HG02610 (cell line): Measurements from ENCODE around the gene BUB3.
"Not testable (repeated sequence)": the region's sequence is repeated elsewhere in the genome, so short reads cannot be mapped to it uniquely, and the experiment has no call there.

Source experiments
- ATAC-seq: cut with Tn5 transposase; IDR thresholded peaks from one replicate; pipeline ENCODE4 v1.9.1; 2021; ENCODE audit warnings: mild to moderate bottlenecking, moderate library complexity; ENCODE audit not compliant: unreplicated experiment

BUB3 gene

GRCh38 chr10:123153486-123154091, 613 bp upstream of the BUB3 start:
- ATAC-seq, result no peak

- peak; percentile 35 for ATAC-seq
Observed at GRCh38 chr10:123154711-123155505, 706 bp downstream of the BUB3 start.

GRCh38 chr10:123156078-123156477, 1.9 kb downstream of the BUB3 start:
- no peak for ATAC-seq

- ATAC-seq, result no peak
Observed at GRCh38 chr10:123157210-123157609, 3.0 kb downstream of the BUB3 start.

- no peak for ATAC-seq
Observed at GRCh38 chr10:123158682-123159081, 4.5 kb downstream of the BUB3 start.

GRCh38 chr10:123160311-123160980, 6.2 kb downstream of the BUB3 start:
- no peak for ATAC-seq

GRCh38 chr10:123164319-123164718, 10.1 kb downstream of the BUB3 start:
- ATAC-seq, result no peak

- no peak for ATAC-seq
Observed at GRCh38 chr10:123165445-123166072, 11.4 kb downstream of the BUB3 start.

GRCh38 chr10:123166618-123167017, 12.4 kb downstream of the BUB3 start:
- ATAC-seq, result no peak

GRCh38 chr10:123170961-123171360, 16.8 kb downstream of the BUB3 start:
- no peak for ATAC-seq

- not testable (repeated sequence) for ATAC-seq
Observed at GRCh38 chr10:123171616-123172015, 17.4 kb downstream of the BUB3 start.

GRCh38 chr10:123175389-123176387, 21.5 kb downstream of the BUB3 start:
- ATAC-seq, result no peak

GRCh38 chr10:123178390-123178789, 24.2 kb downstream of the BUB3 start:
- not testable (repeated sequence) for ATAC-seq

GRCh38 chr10:123180101-123181090, 26.2 kb downstream of the BUB3 start:
- ATAC-seq, result no peak

- ATAC-seq, result no peak
Observed at GRCh38 chr10:123183724-123184123, 29.5 kb downstream of the BUB3 start.

GRCh38 chr10:123187781-123188180, 33.6 kb downstream of the BUB3 start:
- no peak for ATAC-seq

GRCh38 chr10:123191886-123192285, 37.7 kb downstream of the BUB3 start:
- ATAC-seq, result no peak

- ATAC-seq, result no peak
Observed at GRCh38 chr10:123194056-123194455, 39.9 kb downstream of the BUB3 start.

- no peak for ATAC-seq
Observed at GRCh38 chr10:123200531-123200930, 46.3 kb downstream of the BUB3 start.
